ENCODE results near the gene ARHGEF17.
A peak's percentile ranks its signal among the peaks of the same experiment; 100 is the strongest.

Gene ARHGEF17

GRCh38 chr11:73384872-73385689, 77.0 kb downstream of the ARHGEF17 start:
- no peak for DNase-seq

- DNase-seq, result no peak
These were observed 77.9 kb downstream of the ARHGEF17 start for GRCh38 chr11:73386016-73386415.

GRCh38 chr11:73386546-73386945, 78.5 kb downstream of the ARHGEF17 start:
- no peak for DNase-seq

- DNase-seq, result no peak
These were observed 79.7 kb downstream of the ARHGEF17 start for GRCh38 chr11:73387594-73388264.

GRCh38 chr11:73388265-73389133, 80.4 kb downstream of the ARHGEF17 start:
- no peak for DNase-seq

GRCh38 chr11:73389134-73389525, 81.1 kb downstream of the ARHGEF17 start:
- no peak for DNase-seq

GRCh38 chr11:73389916-73390315, 81.8 kb downstream of the ARHGEF17 start:
- no peak for DNase-seq

GRCh38 chr11:73390601-73391565, 82.8 kb downstream of the ARHGEF17 start:
- no peak for DNase-seq

- no peak for DNase-seq
These were observed 83.6 kb downstream of the ARHGEF17 start for GRCh38 chr11:73391665-73392064.

- DNase-seq, result no peak
These were observed 84.3 kb downstream of the ARHGEF17 start for GRCh38 chr11:73392108-73393010.

- DNase-seq, result no peak
These were observed 84.9 kb downstream of the ARHGEF17 start for GRCh38 chr11:73393011-73393380.

- peak; percentile 64 for DNase-seq
These were observed 85.7 kb downstream of the ARHGEF17 start for GRCh38 chr11:73393479-73394415.

GRCh38 chr11:73394416-73395296, 86.6 kb downstream of the ARHGEF17 start:
- no peak for DNase-seq

- DNase-seq, result no peak
These were observed 87.5 kb downstream of the ARHGEF17 start for GRCh38 chr11:73395297-73396208.

GRCh38 chr11:73396251-73396930, 88.3 kb downstream of the ARHGEF17 start:
- DNase-seq, result no peak

- DNase-seq, result no peak
These were observed 88.9 kb downstream of the ARHGEF17 start for GRCh38 chr11:73396985-73397384.

GRCh38 chr11:73397468-73398131, 89.5 kb downstream of the ARHGEF17 start:
- DNase-seq, result no peak

Measured in activated gamma-delta T cell treated with Interleukin-2 at 50 U/mL for 16 hours (primary cell).